ENCODE results near the gene ADISSP. TPM values are rescaled to one million over a fixed set of nuclear protein-coding genes. Genes with fewer than 3 reads are reported as not detected.
A peak's percentile ranks its signal among the peaks of the same experiment; 100 is the strongest.

ADISSP gene
- total and polyA plus RNA-seq, 7 experiments from 2014 or later: 14.0 to 27.4 (median 20.7) TPM

- peaks cover 0 to 18% (median 0%) of the 10 kb centered on the region in 5 donors for H3K27me3 Mint-ChIP-seq
- ChIA-PET CTCF (interaction anchor here (0.5 to 8.4 kb wide), 3 partner anchors 35 to 247 kb away, joined by 3 to 82 read pairs (median 3); partner anchors contain the start of gene AP5S1), POLR2A (interaction anchor here (0.6 to 6.0 kb wide), 5 partner anchors 11 to 571 kb away, joined by 3 to 85 read pairs (median 4); partner anchors contain the start of genes ADISSP, AP5S1 and CDC25B)
- peak overlapping the region in 9 of 10 donors; percentile 43 to 81 (median 56) for H3K4me3 Mint-ChIP-seq
- Histone ChIP-seq H3K4me1 (ENCODE audit: control insufficient read depth in 2 of 2, insufficient read depth in 2 of 2, low read length in 2 of 2) (peaks cover 12 to 13% of the 10 kb centered on the region in 2 donors), H3K4me3 (ENCODE audit: low read length) (no peak overlapping the region), H3K36me3 (ENCODE audit: control insufficient read depth in 2 of 3, insufficient read depth in 3 of 3, low read length in 3 of 3) (peaks cover 0 to 7% (median 0%) of the 10 kb centered on the region in 3 experiments), H3K9me3 (ENCODE audit: control insufficient read depth in 2 of 3, low read length in 3 of 3) (no peaks in the 10 kb centered on the region), H3K27me3 (ENCODE audit: control insufficient read depth in 2 of 2, insufficient read depth in 2 of 2, low read length in 2 of 2) (no peaks in the 10 kb centered on the region), H3K27ac (ENCODE audit: low read depth, low read length) (peak overlapping the region; percentile 9)
- H3K4me1 Mint-ChIP-seq: peaks cover 38 to 59% (median 57%) of the 10 kb centered on the region in 7 donors
- peak overlapping the region in 6 of 9 donors; percentile 53 to 80 (median 69) for H3K27ac Mint-ChIP-seq
- intact Hi-C loops (cut with micrococcal nuclease): no loop called here
- DNase-seq (no peak), ATAC-seq (no peak)
- H3K36me3 Mint-ChIP-seq: peaks cover 0 to 5% (median 0%) of the 10 kb centered on the region in 5 donors
- peaks cover 0 to 1% (median 0%) of the 10 kb centered on the region in 11 donors for H3K9me3 Mint-ChIP-seq
Measured at GRCh38 chr20:3784216-3784853, 16.8 kb upstream of the ADISSP start.

GRCh38 chr20:3783511-3784195, 16.1 kb upstream of the ADISSP start:
- Histone ChIP-seq H3K4me1 (ENCODE audit: control insufficient read depth in 2 of 2, insufficient read depth in 2 of 2, low read length in 2 of 2) (peaks cover 12 to 13% of the 10 kb centered on the region in 2 donors), H3K36me3 (ENCODE audit: control insufficient read depth in 2 of 3, insufficient read depth in 3 of 3, low read length in 3 of 3) (peaks cover 0 to 7% (median 0%) of the 10 kb centered on the region in 3 experiments), H3K27ac (ENCODE audit: low read depth, low read length) (no peak overlapping the region), H3K9me3 (ENCODE audit: control insufficient read depth in 2 of 3, low read length in 3 of 3) (no peaks in the 10 kb centered on the region), H3K27me3 (ENCODE audit: control insufficient read depth in 2 of 2, insufficient read depth in 2 of 2, low read length in 2 of 2) (no peaks in the 10 kb centered on the region), H3K4me3 (ENCODE audit: low read length) (no peak overlapping the region)
- peaks cover 0 to 5% (median 0%) of the 10 kb centered on the region in 5 donors for H3K36me3 Mint-ChIP-seq
- ChIA-PET CTCF (interaction anchor here (0.5 kb wide), 1 partner anchor 247 kb away, joined by 3 read pairs; no protein-coding TSS in a partner anchor), POLR2A (interaction anchor here (0.6 kb wide), 1 partner anchor 572 kb away, joined by 3 read pairs; no protein-coding TSS in a partner anchor)
- H3K4me1 Mint-ChIP-seq: peaks cover 31 to 55% (median 51%) of the 10 kb centered on the region in 7 donors
- intact Hi-C loops (cut with micrococcal nuclease): no loop called here
- peaks cover 0 to 20% (median 0%) of the 10 kb centered on the region in 5 donors for H3K27me3 Mint-ChIP-seq
- H3K9me3 Mint-ChIP-seq: peaks cover 0 to 1% (median 0%) of the 10 kb centered on the region in 11 donors
- no peak for DNase-seq
- H3K27ac Mint-ChIP-seq: peak overlapping the region in 6 of 9 donors; percentile 2 to 78 (median 15)
- no peak for ATAC-seq
- peak overlapping the region in 2 of 10 donors; percentile 6 to 21 for H3K4me3 Mint-ChIP-seq

DNA sequence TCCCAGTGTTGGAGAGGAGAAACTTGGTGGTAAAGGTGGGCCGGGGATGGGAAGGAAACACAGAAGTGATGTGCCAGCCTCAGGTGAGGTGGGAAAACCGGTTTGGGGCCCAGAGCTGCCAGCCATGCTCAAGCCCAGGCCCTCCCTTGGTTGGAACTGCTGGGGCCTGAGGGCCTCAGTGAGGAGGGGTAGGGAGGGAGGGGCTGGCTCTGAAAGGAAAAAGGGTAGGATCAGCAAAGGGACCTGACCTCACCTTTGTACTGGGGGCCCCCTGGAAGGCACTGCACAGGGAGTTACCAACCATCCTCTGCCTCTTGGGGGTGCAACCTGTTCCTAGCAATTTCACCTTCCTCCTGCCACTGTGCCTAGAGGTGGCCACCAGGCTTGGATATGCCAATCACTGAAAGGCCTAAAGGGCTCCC, 15.5 kb upstream of the ADISSP start:
- H3K27ac Mint-ChIP-seq: peak overlapping the region in 6 of 9 donors; percentile 12 to 78 (median 52)

DNA sequence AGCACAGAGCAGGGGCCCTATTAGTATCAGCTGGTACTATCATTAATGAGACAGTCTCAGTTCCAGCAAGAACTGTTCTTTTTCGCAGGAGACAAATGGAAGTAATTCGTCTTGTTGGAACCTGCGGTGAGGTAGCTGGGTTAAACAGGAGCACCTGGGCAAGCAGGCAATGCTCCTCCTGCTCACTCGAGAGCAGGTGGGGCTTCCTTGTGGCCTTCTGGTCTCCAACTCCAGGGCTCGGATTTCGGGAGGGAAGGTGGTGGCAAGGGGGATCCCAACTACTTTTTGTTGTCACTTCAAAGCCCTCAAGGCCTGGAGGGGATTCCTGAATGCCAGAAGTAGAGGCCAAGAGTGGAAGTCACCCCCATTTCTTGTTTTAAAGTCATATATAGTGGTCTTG, 15.0 kb upstream of the ADISSP start:
- Mint-ChIP-seq H3K27me3 (peaks cover 0 to 22% (median 0%) of the 10 kb centered on the region in 5 donors), H3K36me3 (peaks cover 0 to 5% (median 0%) of the 10 kb centered on the region in 5 donors), H3K9me3 (peaks cover 0 to 1% (median 0%) of the 10 kb centered on the region in 11 donors), H3K27ac (peak overlapping the region in 7 of 9 donors; percentile 6 to 78 (median 45)), H3K4me3 (peak overlapping the region in 2 of 10 donors; percentile 19 to 36), H3K4me1 (peaks cover 27 to 48% (median 41%) of the 10 kb centered on the region in 7 donors)
- Histone ChIP-seq H3K4me3 (ENCODE audit: low read length) (no peak overlapping the region), H3K27ac (ENCODE audit: low read depth, low read length) (no peak overlapping the region), H3K36me3 (ENCODE audit: control insufficient read depth in 2 of 3, insufficient read depth in 3 of 3, low read length in 3 of 3) (peaks cover 0 to 7% (median 0%) of the 10 kb centered on the region in 3 experiments), H3K4me1 (ENCODE audit: control insufficient read depth in 2 of 2, insufficient read depth in 2 of 2, low read length in 2 of 2) (peaks cover 11 to 17% of the 10 kb centered on the region in 2 donors), H3K27me3 (ENCODE audit: control insufficient read depth in 2 of 2, insufficient read depth in 2 of 2, low read length in 2 of 2) (no peaks in the 10 kb centered on the region), H3K9me3 (ENCODE audit: control insufficient read depth in 2 of 3, low read length in 3 of 3) (no peaks in the 10 kb centered on the region)
- intact Hi-C loops (cut with micrococcal nuclease): no loop called here
- ATAC-seq: no peak
- ChIA-PET CTCF (interaction anchor here (1.3 kb wide), 1 partner anchor 14 kb away, joined by 5 read pairs; the partner anchor contains the start of gene ADISSP), POLR2A (interaction anchor here (1.0 kb wide), 1 partner anchor 108 kb away, joined by 3 read pairs; no protein-coding TSS in a partner anchor)
- no peak for DNase-seq

More for the DNA sequence above, 15.5 kb upstream of the ADISSP start:
- peaks cover 0 to 1% (median 0%) of the 10 kb centered on the region in 11 donors for H3K9me3 Mint-ChIP-seq
- H3K36me3 Mint-ChIP-seq: peaks cover 0 to 5% (median 0%) of the 10 kb centered on the region in 5 donors
- H3K4me1 Mint-ChIP-seq: peaks cover 29 to 51% (median 45%) of the 10 kb centered on the region in 7 donors
- H3K27me3 ChIP-seq (ENCODE audit: control insufficient read depth in 2 of 2, insufficient read depth in 2 of 2, low read length in 2 of 2): no peaks in the 10 kb centered on the region
- peaks cover 13 to 17% of the 10 kb centered on the region in 2 donors for H3K4me1 ChIP-seq (ENCODE audit: control insufficient read depth in 2 of 2, insufficient read depth in 2 of 2, low read length in 2 of 2)
- ATAC-seq (no peak), DNase-seq (no peak)
- peaks cover 0 to 22% (median 0%) of the 10 kb centered on the region in 5 donors for H3K27me3 Mint-ChIP-seq
- CTCF ChIA-PET: interaction anchor here (1.3 kb wide), 1 partner anchor 15 kb away, joined by 5 read pairs; the partner anchor contains the start of gene ADISSP
- POLR2A ChIA-PET: interaction anchor here (1.0 kb wide), 1 partner anchor 107 kb away, joined by 3 read pairs; no protein-coding TSS in a partner anchor
- H3K27ac ChIP-seq (ENCODE audit: low read depth, low read length): no peak overlapping the region
- peaks cover 0 to 7% (median 0%) of the 10 kb centered on the region in 3 experiments for H3K36me3 ChIP-seq (ENCODE audit: control insufficient read depth in 2 of 3, insufficient read depth in 3 of 3, low read length in 3 of 3)
- intact Hi-C loops (cut with micrococcal nuclease): no loop called here
- no peaks in the 10 kb centered on the region for H3K9me3 ChIP-seq (ENCODE audit: control insufficient read depth in 2 of 3, low read length in 3 of 3)
- H3K4me3 Mint-ChIP-seq: peak overlapping the region in 1 of 10 donors; percentile 36
- no peak overlapping the region for H3K4me3 ChIP-seq (ENCODE audit: low read length)

- peaks cover 0 to 1% (median 0%) of the 10 kb centered on the region in 11 donors for H3K9me3 Mint-ChIP-seq
- POLR2A ChIA-PET: interaction anchor here (0.9 to 2.2 kb wide), 4 partner anchors 10 to 106 kb away, joined by 3 to 13 read pairs (median 8); partner anchors contain the start of genes ADISSP and AP5S1
- H3K27ac ChIP-seq (ENCODE audit: low read depth, low read length): peak within 1 kb of the TSS; percentile 28
Measured at GRCh38 chr20:3781153-3781910, 13.8 kb upstream of the ADISSP start, which contains the start of gene SPEF1. TSS of gene SPEF1 (minus strand) at chr20:3781448. CDS start at chr20:3781287, 161 bp downstream.

More at GRCh38 chr20:3781153-3781910, 13.8 kb upstream of the ADISSP start, which contains the start of gene SPEF1:
- peak in 5 of 9 donors; percentile 38 to 56 (median 50) for DNase-seq
- peaks cover 0 to 29% (median 0%) of the 10 kb centered on the region in 5 donors for H3K27me3 Mint-ChIP-seq
- H3K4me1 Mint-ChIP-seq: peaks cover 22 to 51% (median 44%) of the 10 kb centered on the region in 7 donors
- peak within 1 kb of the TSS in 7 of 9 donors; percentile 25 to 78 (median 67) for H3K27ac Mint-ChIP-seq
- no peaks in the 10 kb centered on the region for H3K27me3 ChIP-seq (ENCODE audit: control insufficient read depth in 2 of 2, insufficient read depth in 2 of 2, low read length in 2 of 2)
- peak within 1 kb of the TSS; percentile 24 for H3K4me3 ChIP-seq (ENCODE audit: low read length)
- ATAC-seq: peak; percentile 67
- peaks cover 4 to 10% of the 10 kb centered on the region in 2 donors for H3K4me1 ChIP-seq (ENCODE audit: control insufficient read depth in 2 of 2, insufficient read depth in 2 of 2, low read length in 2 of 2)
- CTCF ChIA-PET: no interaction called here
- H3K4me3 Mint-ChIP-seq: peak within 1 kb of the TSS; percentile 1 to 81 (median 61)
- H3K9me3 ChIP-seq (ENCODE audit: control insufficient read depth in 2 of 3, low read length in 3 of 3): no peaks in the 10 kb centered on the region
- peaks cover 0 to 9% (median 0%) of the 10 kb centered on the region in 5 donors for H3K36me3 Mint-ChIP-seq
- peaks cover 0 to 7% (median 0%) of the 10 kb centered on the region in 3 experiments for H3K36me3 ChIP-seq (ENCODE audit: control insufficient read depth in 2 of 3, insufficient read depth in 3 of 3, low read length in 3 of 3)
- intact Hi-C loops (cut with micrococcal nuclease): loop anchor here in 1 of 2 donors (1.0 to 2.0 kb wide), 4 partner anchors 13 to 39 kb away; partner anchors contain the start of genes AP5S1 and CDC25B
